GM12873 (cell line): ENCODE results near the gene TMEM38B.

Experiments
- TF ChIP-seq, protein P1 (sequence below): IDR thresholded peaks from 2 replicates; pipeline ENCODE4 v1.5.1; 2012; ENCODE audit warnings: low read depth, mild to moderate bottlenecking, moderate library complexity, low read length, control low read depth; ENCODE audit not compliant: insufficient read depth; ENCODE audit errors: missing control alignments

TMEM38B gene

DNA sequence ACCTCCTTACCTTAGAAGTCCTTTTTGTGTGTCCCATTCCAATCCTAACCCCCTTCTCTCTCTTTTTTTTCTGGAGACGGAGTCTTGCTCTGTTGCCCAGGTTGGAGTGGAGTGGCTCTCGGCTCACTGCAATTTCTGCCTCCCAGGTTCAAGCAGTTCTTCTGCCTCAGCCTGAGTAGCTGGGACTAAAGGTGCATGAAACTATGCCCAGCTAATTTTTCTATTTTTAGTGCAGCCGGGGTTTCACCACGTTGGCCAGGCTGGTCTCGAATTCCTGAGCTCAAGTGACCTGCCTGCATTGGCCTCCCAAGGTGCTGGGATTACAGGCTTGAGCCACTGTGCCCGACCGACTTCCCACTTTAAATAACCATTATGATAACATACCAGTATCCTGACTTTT lies 17.5 kb downstream of the TMEM38B start:
- TF ChIP-seq, protein P1, sequence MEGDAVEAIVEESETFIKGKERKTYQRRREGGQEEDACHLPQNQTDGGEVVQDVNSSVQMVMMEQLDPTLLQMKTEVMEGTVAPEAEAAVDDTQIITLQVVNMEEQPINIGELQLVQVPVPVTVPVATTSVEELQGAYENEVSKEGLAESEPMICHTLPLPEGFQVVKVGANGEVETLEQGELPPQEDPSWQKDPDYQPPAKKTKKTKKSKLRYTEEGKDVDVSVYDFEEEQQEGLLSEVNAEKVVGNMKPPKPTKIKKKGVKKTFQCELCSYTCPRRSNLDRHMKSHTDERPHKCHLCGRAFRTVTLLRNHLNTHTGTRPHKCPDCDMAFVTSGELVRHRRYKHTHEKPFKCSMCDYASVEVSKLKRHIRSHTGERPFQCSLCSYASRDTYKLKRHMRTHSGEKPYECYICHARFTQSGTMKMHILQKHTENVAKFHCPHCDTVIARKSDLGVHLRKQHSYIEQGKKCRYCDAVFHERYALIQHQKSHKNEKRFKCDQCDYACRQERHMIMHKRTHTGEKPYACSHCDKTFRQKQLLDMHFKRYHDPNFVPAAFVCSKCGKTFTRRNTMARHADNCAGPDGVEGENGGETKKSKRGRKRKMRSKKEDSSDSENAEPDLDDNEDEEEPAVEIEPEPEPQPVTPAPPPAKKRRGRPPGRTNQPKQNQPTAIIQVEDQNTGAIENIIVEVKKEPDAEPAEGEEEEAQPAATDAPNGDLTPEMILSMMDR = no peak

DNA sequence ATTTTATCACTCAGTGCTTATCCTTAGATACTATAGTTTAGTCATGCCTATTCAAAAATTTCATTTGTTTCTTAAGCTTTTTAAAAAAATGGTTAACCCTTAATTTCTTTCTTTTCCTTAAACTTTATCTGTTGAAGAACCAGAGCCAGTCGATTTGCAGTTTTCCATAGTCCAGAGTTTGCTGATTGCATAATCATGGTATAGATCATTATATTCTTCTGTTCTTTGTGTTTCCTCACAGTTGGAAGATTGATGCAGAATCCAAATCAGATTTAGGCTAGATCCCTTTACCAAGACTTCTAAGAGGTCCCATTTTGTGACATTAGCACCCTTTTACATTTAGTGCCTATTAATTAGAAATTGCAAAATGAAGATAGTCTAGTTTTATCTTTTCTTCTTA lies 18.0 kb downstream of the TMEM38B start:
- TF ChIP-seq, protein P1 = no peak

DNA sequence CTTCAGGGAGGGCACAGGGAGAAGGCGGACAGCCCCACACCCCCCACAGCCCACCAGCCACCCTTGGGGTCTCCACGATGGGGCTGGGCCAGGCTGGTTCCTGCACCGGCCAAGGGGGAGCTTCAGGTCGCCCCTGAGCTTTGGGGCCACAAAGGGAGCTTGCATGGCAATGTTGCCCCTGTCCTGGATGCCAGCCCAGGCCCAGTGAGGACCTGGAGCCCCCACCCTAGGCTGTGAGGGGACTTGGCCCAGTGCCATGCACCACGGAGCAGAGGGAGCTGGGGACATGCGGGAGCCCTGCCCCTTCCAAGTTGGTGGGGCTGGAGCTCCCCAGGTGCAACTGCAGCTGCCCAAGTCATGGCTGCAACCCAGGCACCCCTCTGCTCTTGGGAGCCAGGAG lies 18.4 kb downstream of the TMEM38B start:
- TF ChIP-seq, protein P1 = no peak

DNA sequence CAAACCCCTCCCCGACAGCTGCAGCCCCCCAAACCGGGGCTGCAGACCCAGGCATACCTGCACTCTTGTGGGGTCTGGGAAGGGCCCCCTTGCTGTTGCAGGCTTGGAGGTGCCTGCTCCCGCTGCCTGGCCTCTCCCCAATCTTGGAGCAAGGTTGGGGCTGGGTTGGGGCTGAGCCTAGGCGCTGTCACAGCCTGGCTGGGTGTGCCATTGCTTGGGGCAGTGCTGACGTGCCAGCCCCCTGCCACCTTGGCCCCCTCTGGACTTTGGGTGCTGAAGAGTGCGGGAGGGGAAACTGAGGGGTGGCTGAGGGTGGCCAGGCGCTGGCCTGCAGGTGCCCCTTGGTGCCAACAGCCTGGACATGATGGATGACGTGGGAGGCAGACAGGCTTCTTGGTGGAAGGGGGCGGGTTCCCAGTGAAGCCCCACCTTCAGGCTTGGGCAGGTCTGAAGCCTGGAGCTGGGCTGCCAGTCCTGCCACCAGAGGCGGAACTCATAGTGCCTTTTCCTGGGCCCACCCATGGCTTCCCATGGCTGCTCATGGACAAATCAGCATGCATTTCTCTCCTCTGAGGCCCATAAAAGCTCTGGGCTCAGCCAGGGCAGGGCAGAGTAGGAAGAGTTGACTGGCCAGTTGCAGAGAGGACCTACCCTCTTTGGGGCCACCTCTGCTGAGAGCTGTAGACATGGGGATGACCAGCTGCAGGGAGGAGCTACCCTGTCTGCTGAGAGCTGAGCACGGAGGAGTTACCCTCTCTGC lies 19.1 kb downstream of the TMEM38B start:
- TF ChIP-seq, protein P1 = no peak

DNA sequence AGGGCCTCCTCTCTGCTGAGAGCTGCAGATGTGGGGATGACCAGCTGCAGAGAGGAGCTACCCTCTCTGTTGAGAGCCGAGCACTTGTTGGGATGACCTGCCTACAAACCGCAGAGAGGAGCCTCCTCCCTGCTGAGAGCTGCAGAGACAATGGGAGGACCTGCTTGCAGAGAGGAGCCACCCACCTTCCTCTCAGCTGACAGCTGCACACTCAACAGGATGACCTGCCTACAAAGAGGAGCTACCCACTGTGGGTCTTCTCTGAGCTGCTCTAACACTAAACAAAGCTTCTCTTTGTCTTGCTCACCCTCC lies 19.6 kb downstream of the TMEM38B start:
- TF ChIP-seq, protein P1 = no peak

DNA sequence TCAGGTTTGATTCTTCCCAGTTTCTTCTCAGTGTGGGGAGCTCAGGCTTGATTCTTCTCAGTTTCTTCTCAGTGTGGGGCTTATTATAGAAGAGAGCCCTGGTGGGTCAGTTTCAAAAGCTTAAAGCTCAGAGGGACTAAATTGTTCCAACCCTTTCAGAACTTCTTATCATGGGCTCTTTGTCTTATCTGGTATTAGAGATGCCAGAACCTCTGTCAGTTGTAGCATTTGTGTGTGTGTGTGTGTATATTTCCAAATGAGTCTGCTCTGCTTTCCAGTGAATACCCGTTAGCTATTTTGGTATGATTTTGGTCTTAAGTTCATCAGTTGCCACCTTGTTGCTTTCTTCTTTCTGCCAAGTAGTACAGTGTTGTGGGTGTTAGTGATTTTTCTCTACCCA lies 21.8 kb downstream of the TMEM38B start:
- TF ChIP-seq, protein P1 = no peak

DNA sequence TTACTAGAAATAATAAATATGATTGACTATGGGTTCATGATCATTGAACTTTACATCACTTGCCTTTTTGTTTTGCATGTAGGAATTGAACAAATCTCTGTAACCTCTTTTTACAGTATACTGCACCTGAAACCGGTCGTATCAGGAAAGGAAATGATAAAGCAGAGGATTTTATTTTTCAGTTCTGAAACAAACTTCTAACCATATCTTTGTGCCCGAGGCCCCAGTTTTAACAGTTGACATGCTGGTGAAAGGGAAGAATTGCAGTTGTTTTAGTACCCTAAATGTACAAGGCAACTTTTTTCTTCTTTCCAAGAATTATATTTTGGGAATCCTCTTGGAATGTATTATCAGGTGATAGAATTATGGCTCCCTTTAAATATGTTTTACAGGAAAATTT lies 27.8 kb downstream of the TMEM38B start:
- TF ChIP-seq, protein P1 = no peak
